GM23338 (cell line): ENCODE data around the gene CNTNAP2. TPM values are rescaled to one million over a fixed set of nuclear protein-coding genes. Genes with fewer than 3 reads are reported as not detected.

Experiments used
- ATAC-seq: fragments of 200-7000 bp; cut with Tn5 transposase; 3 replicates; pipeline ENCODE4 v1.9.1; 2020
- DNase-seq: peaks from one replicate; pipeline ENCODE4 v3.0.0-alpha.2; 2015; ENCODE audit warnings: low spot score
- H2AFZ ChIP-seq: fragments of 200-600 bp; sonication (generic); 2 replicates; pipeline ENCODE4 v1.8.0; 2016; ENCODE audit warnings: antibody characterized with exemption, mild to moderate bottlenecking, moderate library complexity
- H3F3A ChIP-seq: fragments of 200-600 bp; sonication (generic); replicated peaks from 2 replicates; pipeline ENCODE4 v1.8.0; 2017; ENCODE audit warnings: antibody characterized with exemption, mixed run types, low read depth
- H3K27ac ChIP-seq: fragments of 200-600 bp; sonication (generic); 2 replicates; pipeline ENCODE4 v1.6.1; 2016; ENCODE audit warnings: low read depth
- H3K27me3 ChIP-seq: fragments of 200-600 bp; sonication (generic); 2 replicates; pipeline ENCODE4 v1.8.0; 2016; ENCODE audit warnings: mild to moderate bottlenecking, mixed run types, moderate library complexity; ENCODE audit not compliant: insufficient read depth
- H3K36me3 ChIP-seq: fragments of 200-600 bp; sonication (generic); 2 replicates; pipeline ENCODE4 v1.8.0; 2016; ENCODE audit warnings: mild to moderate bottlenecking; ENCODE audit not compliant: insufficient read depth
- H3K4me1 ChIP-seq: fragments of 200-600 bp; sonication (generic); 2 replicates; pipeline ENCODE4 v1.8.0; 2016; ENCODE audit warnings: mild to moderate bottlenecking, moderate library complexity; ENCODE audit not compliant: insufficient read depth
- H3K4me2 ChIP-seq: fragments of 200-600 bp; sonication (generic); 2 replicates; pipeline ENCODE4 v1.7.1; 2017; ENCODE audit warnings: mixed run types
- H3K4me3 ChIP-seq: fragments of 200-600 bp; sonication (generic); 2 replicates; pipeline ENCODE4 v1.6.1; 2016; ENCODE audit warnings: mixed run types
- H3K79me2 ChIP-seq: fragments of 200-600 bp; sonication (generic); replicated peaks from 2 replicates; pipeline ENCODE4 v1.8.0; 2017; ENCODE audit warnings: mild to moderate bottlenecking; ENCODE audit not compliant: insufficient read depth
- H3K9me2 ChIP-seq: fragments of 200-600 bp; sonication (generic); 2 replicates; pipeline ENCODE4 v1.8.0; 2017; ENCODE audit not compliant: insufficient read depth
- H4K20me1 ChIP-seq: fragments of 200-600 bp; sonication (generic); replicated peaks from 2 replicates; pipeline ENCODE4 v1.8.0; 2017; ENCODE audit warnings: mild to moderate bottlenecking; ENCODE audit not compliant: insufficient read depth
- H3K27ac Mint-ChIP-seq: 2 replicates; pipeline ENCODE4 v1.8.0; 2020; ENCODE audit warnings: inconsistent platforms, mild to moderate bottlenecking, moderate library complexity, mixed read lengths
- H3K27me3 Mint-ChIP-seq: 3 replicates; pipeline ENCODE4 v1.8.0; 2022; ENCODE audit warnings: low read depth, mild to moderate bottlenecking, moderate library complexity, mixed read lengths, inconsistent platforms; ENCODE audit not compliant: insufficient read depth, poor library complexity
- H3K36me3 Mint-ChIP-seq: 3 replicates; pipeline ENCODE4 v1.8.0; 2021; ENCODE audit warnings: low read depth, mild to moderate bottlenecking, inconsistent platforms, moderate library complexity, mixed read lengths
- H3K4me1 Mint-ChIP-seq: 3 replicates; pipeline ENCODE4 v1.8.0; 2020; ENCODE audit warnings: mild to moderate bottlenecking, inconsistent platforms, mixed read lengths
- H3K4me3 Mint-ChIP-seq: 3 replicates; pipeline ENCODE4 v1.8.0; 2021; ENCODE audit warnings: moderate library complexity, mild to moderate bottlenecking, inconsistent platforms, mixed read lengths
- H3K9me3 Mint-ChIP-seq: 3 replicates; pipeline ENCODE4 v1.8.0; 2020; ENCODE audit warnings: moderate library complexity, mild to moderate bottlenecking, inconsistent platforms, mixed read lengths
- CREB1 ChIP-seq: fragments of 250-450 bp; sonication (Bioruptor Pico); IDR thresholded peaks from 2 replicates; pipeline ENCODE4 v1.5.0; 2020; ENCODE audit warnings: low read depth, mild to moderate bottlenecking, moderate library complexity
- EZH2 ChIP-seq: fragments of 200-600 bp; sonication (generic); IDR thresholded peaks from one replicate; pipeline ENCODE4 v1.8.0; 2017; ENCODE audit warnings: antibody characterized with exemption, mild to moderate bottlenecking, low read depth; ENCODE audit not compliant: unreplicated experiment
- EZH2phosphoT487 ChIP-seq: fragments of 200-600 bp; sonication (generic); IDR thresholded peaks from one replicate; pipeline ENCODE4 v1.8.1; 2018; ENCODE audit warnings: antibody characterized with exemption; ENCODE audit not compliant: unreplicated experiment
- JUNB ChIP-seq: IDR thresholded peaks from one replicate; pipeline ENCODE4 v1.6.1; 2016; ENCODE audit warnings: antibody characterized with exemption; ENCODE audit not compliant: unreplicated experiment
- NANOG ChIP-seq: IDR thresholded peaks from 2 replicates; pipeline ENCODE4 v1.6.1; 2016; ENCODE audit warnings: antibody characterized with exemption, borderline replicate concordance
- STAT1 ChIP-seq: IDR thresholded peaks from one replicate; pipeline ENCODE4 v1.6.1; 2016; ENCODE audit warnings: antibody characterized with exemption; ENCODE audit not compliant: unreplicated experiment
- ZNF114 ChIP-seq: fragments of 250-450 bp; sonication (Bioruptor Pico); IDR thresholded peaks from 2 replicates; pipeline ENCODE4 v1.5.0; 2020; ENCODE audit warnings: mild to moderate bottlenecking, moderate library complexity
- ZNF331 ChIP-seq: fragments of 250-450 bp; sonication (Bioruptor Pico); IDR thresholded peaks from 2 replicates; pipeline ENCODE4 v1.5.0; 2020; ENCODE audit warnings: low read depth, mild to moderate bottlenecking, moderate library complexity
- long read RNA-seq: library from polyadenylated mRNA; unstranded; transcript quantifications from one replicate; pipeline ENCODE4 v2.0.0, GENCODE V29; 2020; ENCODE audit not compliant: unreplicated experiment
- polyA plus RNA-seq: library from polyadenylated mRNA; unstranded; fragments of >200 nt; fragmentation: Nextera tagmentation; extraction: Ambion mirVana; gene quantifications from 2 replicates; pipeline ENCODE4 v1.2.1, GENCODE V29; 2016
- total RNA-seq: library from RNA; depleted of rRNA; stranded (reverse); fragments of >200 nt; shearing (Covaris generic); gene quantifications from 2 replicates; pipeline ENCODE4 v1.2.3, GENCODE V29; 2014; rRNA removed
- TF ChIP-seq, protein P1 (sequence below): IDR thresholded peaks from one replicate; pipeline ENCODE4 v1.6.1; 2018; ENCODE audit warnings: antibody characterized with exemption; ENCODE audit not compliant: unreplicated experiment
- TF ChIP-seq, protein P2 (sequence below): IDR thresholded peaks from 2 replicates; pipeline ENCODE4 v1.6.1; 2016; ENCODE audit warnings: antibody characterized with exemption
- TF ChIP-seq, protein P3 (sequence below), 2 experiments: fragments of 200-600 bp in 1 of 2; sonication (generic) in 1 of 2; conservative IDR thresholded peaks; 2 replicates each; pipeline versions ENCODE4 v1.5.1 to v1.6.1; 2016 to 2017; ENCODE audit warnings: antibody characterized with exemption in 2 of 2, low read depth in 2 of 2, mild to moderate bottlenecking in 2 of 2, moderate library complexity in 1 of 2

The CNTNAP2 gene
- 34.0 and 38.2 TPM in 2 replicates for total RNA-seq
- polyA plus RNA-seq: 43.9 and 61.3 TPM in 2 replicates
- long read RNA-seq, full-length matches to known transcripts: 19 of 20 reads
- long read RNA-seq, partial matches to known transcripts: 0 of 20 reads
- long read RNA-seq, other reads (novel, unspliced or antisense): 1 of 20 reads

DNA sequence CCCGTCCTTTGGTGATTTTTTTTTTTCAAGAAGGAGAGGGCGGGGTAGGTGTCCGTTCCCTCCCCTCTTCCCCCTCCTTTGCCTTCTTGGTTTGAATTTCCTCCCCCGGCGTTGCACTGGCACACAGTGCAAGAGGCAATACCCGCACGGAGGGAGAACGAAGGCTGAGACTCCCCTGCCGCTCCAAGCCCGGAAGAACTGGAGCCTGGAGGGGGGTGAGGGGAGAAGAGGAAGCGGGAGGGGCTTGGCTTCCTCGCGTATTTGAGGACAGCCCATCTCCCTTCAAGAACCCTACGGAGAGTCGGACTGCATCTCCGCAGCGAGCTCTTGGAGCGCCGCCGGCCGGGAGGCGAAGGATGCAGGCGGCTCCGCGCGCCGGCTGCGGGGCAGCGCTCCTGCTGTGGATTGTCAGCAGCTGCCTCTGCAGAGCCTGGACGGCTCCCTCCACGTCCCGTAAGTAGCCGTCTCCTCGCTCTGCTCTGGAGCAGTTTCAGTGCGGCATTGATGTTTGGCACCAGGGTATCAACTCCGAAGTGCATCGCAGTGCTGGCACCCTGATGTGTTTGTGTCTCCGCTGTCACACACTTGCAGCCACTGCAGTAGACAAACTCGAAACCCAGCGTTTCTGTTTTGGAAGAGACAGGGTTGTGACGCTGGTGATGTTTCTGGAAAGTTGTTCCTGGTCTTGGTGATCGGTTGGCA, at the start of gene CNTNAP2:
TSS of gene CNTNAP2 (plus strand) at position 281 of the 702 bp plus-strand sequence. CDS start at position 357, 76 bp downstream.
- Mint-ChIP-seq H3K4me1 (peaks cover 15% of the 10 kb centered on the region), H3K27me3 (peaks cover 18% of the 10 kb centered on the region), H3K9me3 (peaks cover 12% of the 10 kb centered on the region; the same call in 2 of the 3 replicates), H3K27ac (no peak within 1 kb of the TSS), H3K4me3 (peak within 1 kb of the TSS; percentile 88), H3K36me3 (no peaks in the 10 kb centered on the region)
- Histone ChIP-seq H3K79me2 (no peaks in the 10 kb centered on the region), H3K4me2 (peak within 1 kb of the TSS; percentile 84), H3K27me3 (peaks cover 26% of the 10 kb centered on the region), H3K9me2 (no peaks in the 10 kb centered on the region), H3K36me3 (0 out of 2 replicates have a peak, but pooled peaks cover 6% of the 10 kb centered on the region), H3K4me3 (peak within 1 kb of the TSS; percentile 70), H4K20me1 (no peaks in the 10 kb centered on the region), H2AFZ (peak within 1 kb of the TSS; percentile 92), H3K27ac (no peak within 1 kb of the TSS), H3F3A (no peaks in the 10 kb centered on the region), H3K4me1 (peaks cover 7% of the 10 kb centered on the region)
- DNase-seq (peak; percentile 69), ATAC-seq (peak; percentile 73)
- TF ChIP-seq ZNF331 (CRISPR knock-in tag) (no peak), ZNF114 (no peak), EZH2phosphoT487 (no peak), CREB1 (CRISPR knock-in tag) (no peak), STAT1 (no peak)
- TF ChIP-seq, protein P1, sequence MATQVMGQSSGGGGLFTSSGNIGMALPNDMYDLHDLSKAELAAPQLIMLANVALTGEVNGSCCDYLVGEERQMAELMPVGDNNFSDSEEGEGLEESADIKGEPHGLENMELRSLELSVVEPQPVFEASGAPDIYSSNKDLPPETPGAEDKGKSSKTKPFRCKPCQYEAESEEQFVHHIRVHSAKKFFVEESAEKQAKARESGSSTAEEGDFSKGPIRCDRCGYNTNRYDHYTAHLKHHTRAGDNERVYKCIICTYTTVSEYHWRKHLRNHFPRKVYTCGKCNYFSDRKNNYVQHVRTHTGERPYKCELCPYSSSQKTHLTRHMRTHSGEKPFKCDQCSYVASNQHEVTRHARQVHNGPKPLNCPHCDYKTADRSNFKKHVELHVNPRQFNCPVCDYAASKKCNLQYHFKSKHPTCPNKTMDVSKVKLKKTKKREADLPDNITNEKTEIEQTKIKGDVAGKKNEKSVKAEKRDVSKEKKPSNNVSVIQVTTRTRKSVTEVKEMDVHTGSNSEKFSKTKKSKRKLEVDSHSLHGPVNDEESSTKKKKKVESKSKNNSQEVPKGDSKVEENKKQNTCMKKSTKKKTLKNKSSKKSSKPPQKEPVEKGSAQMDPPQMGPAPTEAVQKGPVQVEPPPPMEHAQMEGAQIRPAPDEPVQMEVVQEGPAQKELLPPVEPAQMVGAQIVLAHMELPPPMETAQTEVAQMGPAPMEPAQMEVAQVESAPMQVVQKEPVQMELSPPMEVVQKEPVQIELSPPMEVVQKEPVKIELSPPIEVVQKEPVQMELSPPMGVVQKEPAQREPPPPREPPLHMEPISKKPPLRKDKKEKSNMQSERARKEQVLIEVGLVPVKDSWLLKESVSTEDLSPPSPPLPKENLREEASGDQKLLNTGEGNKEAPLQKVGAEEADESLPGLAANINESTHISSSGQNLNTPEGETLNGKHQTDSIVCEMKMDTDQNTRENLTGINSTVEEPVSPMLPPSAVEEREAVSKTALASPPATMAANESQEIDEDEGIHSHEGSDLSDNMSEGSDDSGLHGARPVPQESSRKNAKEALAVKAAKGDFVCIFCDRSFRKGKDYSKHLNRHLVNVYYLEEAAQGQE: peak; percentile 32
- TF ChIP-seq, protein P2, sequence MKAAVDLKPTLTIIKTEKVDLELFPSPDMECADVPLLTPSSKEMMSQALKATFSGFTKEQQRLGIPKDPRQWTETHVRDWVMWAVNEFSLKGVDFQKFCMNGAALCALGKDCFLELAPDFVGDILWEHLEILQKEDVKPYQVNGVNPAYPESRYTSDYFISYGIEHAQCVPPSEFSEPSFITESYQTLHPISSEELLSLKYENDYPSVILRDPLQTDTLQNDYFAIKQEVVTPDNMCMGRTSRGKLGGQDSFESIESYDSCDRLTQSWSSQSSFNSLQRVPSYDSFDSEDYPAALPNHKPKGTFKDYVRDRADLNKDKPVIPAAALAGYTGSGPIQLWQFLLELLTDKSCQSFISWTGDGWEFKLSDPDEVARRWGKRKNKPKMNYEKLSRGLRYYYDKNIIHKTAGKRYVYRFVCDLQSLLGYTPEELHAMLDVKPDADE: no peak

DNA sequence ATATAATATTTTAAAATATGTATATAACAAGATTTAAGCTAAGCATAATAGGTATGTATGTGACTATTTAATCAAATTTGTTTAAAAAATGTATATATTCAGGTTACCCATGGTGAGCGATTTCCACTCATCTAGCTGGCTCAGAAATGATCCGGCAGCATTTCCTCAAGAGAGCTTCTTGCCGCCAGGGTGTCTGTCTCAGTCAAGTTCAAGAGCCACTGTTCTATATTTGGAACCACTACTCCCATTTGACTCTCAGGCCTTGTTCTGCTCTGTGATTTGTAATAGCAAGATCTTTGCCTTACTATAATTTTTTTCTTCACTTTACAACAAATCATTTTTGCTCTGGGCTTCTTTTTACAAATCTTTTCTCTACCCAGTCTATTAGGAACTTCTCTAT, 48.7 kb upstream of the CNTNAP2 start:
- Histone ChIP-seq H3K4me3 (no peak overlapping the region), H2AFZ (no peak overlapping the region), H4K20me1 (no peaks in the 10 kb centered on the region), H3K4me2 (no peak overlapping the region), H3K27ac (no peak overlapping the region), H3K79me2 (no peaks in the 10 kb centered on the region), H3K9me2 (no peaks in the 10 kb centered on the region), H3K36me3 (no peaks in the 10 kb centered on the region), H3K4me1 (no peaks in the 10 kb centered on the region), H3K27me3 (no peaks in the 10 kb centered on the region), H3F3A (no peaks in the 10 kb centered on the region)
- ATAC-seq (no peak), DNase-seq (no peak)
- Mint-ChIP-seq H3K36me3 (peaks cover 6% of the 10 kb centered on the region; the same call in 2 of the 3 replicates), H3K4me1 (no peaks in the 10 kb centered on the region), H3K27ac (no peak overlapping the region), H3K9me3 (peaks cover 60% of the 10 kb centered on the region), H3K4me3 (no peak overlapping the region), H3K27me3 (no peaks in the 10 kb centered on the region)
- TF ChIP-seq EZH2: no peak
- TF ChIP-seq NANOG: no peak
- no peak for TF ChIP-seq ZNF114
- TF ChIP-seq, protein P3, sequence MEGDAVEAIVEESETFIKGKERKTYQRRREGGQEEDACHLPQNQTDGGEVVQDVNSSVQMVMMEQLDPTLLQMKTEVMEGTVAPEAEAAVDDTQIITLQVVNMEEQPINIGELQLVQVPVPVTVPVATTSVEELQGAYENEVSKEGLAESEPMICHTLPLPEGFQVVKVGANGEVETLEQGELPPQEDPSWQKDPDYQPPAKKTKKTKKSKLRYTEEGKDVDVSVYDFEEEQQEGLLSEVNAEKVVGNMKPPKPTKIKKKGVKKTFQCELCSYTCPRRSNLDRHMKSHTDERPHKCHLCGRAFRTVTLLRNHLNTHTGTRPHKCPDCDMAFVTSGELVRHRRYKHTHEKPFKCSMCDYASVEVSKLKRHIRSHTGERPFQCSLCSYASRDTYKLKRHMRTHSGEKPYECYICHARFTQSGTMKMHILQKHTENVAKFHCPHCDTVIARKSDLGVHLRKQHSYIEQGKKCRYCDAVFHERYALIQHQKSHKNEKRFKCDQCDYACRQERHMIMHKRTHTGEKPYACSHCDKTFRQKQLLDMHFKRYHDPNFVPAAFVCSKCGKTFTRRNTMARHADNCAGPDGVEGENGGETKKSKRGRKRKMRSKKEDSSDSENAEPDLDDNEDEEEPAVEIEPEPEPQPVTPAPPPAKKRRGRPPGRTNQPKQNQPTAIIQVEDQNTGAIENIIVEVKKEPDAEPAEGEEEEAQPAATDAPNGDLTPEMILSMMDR (conservative IDR thresholded peaks at IDR 0.05; ENCODE audit: low read depth in 2 of 2): no peak
- TF ChIP-seq JUNB: no peak
